CD4-positive, alpha-beta T cell treated with Interleukin-15 for 1 hour (primary cell): ENCODE data around the gene NHS.

ENCODE experiments used
- DNase-seq: peaks from one replicate; pipeline ENCODE4 v3.0.0-alpha.2; 2020

Gene NHS

DNA sequence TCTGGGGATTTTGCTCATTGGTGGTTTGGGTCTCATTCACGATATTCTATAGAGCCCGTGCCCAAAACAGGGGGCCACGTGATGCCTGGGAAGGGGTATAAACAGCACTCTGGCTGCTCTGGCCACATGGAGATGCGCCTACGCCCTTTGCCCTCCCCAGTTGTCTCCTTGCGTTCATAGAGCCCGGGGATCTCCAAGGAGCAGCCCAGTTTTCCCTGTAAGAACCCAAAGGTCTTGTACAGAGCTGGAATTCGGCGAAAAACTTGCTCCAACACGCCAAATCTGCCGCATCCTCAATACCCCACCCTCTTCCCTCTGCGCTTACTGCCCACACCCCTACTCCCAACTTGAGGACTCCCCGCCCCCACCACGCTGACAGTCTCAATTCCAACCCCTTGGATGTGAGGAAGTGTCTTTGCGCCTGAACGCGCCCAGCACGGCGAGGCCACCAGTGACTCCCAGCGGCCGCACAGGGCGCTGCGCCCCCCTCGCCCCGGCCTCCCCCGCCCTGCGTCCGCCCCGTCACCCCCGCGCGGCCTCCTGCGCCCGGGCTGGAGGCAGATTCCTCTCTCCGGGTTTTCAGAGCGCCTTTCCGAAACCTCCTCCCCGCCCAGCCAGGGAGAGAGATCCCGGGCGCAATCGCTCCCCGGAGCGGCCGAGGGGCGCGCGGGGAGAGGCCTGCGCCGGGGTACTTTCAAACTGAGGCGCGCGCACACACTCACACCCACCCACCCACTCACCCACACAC is at the start of gene NHS:
TSS of gene NHS (plus strand) at position 582 of the 748 bp plus-strand sequence. CDS start 558 bp downstream, outside the sequence.
- no peak for DNase-seq

DNA sequence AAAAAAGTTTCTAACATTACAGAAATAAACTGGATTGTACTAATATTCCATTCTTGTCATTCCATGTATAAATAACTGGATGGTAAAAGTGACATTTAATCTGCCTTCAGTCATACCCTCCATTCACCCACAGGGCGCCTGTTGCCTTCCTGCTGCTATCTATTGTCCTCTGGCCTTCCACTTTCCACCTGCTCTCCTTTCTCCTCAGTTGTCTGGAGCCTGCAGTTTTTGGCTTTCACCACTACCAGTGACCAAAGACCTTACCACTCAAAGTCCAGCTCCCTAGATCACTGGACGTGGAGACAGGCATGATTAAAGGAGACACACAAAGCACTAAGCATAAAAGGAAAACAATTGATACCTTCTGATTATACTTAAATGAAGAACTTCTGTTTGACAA is 46.2 kb upstream of the NHS start:
- no peak for DNase-seq

- DNase-seq: no peak
These were observed 38.6 kb upstream of the NHS start for GRCh38 chrX:17336377-17336776.

DNA sequence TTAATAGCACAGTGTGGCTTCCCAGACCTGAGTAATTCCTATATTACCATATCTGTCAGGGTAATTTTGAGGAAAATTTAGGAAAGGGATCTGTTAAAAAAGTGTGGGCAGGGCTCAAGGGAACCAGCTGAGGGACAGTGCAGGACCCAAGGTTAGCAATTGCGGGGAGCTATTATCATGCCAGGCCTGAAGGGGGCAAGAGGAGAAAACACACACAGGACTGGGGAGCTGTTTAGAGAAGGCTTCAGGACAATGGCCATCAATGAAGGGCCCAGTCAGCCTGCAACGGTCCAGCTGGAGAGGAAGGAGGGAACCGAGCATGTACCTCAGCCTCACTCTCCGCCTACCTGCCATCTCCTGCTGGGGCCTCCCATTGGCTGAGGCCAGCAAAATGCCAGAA is 19.0 kb upstream of the NHS start:
- no peak for DNase-seq

DNA sequence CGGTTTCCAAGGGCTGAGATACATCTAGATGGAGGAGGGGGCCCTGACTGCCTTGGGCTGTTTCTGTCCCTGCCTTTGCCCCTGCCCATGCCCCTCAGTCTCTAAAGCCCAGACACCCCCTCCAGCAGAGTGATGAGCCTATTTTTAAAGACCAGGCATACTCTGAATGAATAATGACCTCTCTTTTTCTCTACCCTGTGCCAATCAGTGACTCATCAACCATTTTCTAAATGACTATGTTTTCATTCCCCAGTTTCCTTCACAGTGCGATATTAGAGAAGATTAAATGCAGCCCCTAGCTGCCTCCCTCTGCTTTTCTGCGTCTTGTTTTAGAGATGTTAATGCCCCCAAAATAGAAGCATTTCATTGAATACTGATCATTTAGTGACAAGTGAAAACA is 15.5 kb upstream of the NHS start:
- DNase-seq: no peak

- no peak for DNase-seq
These were observed 13.4 kb upstream of the NHS start for GRCh38 chrX:17361620-17362019.

DNA sequence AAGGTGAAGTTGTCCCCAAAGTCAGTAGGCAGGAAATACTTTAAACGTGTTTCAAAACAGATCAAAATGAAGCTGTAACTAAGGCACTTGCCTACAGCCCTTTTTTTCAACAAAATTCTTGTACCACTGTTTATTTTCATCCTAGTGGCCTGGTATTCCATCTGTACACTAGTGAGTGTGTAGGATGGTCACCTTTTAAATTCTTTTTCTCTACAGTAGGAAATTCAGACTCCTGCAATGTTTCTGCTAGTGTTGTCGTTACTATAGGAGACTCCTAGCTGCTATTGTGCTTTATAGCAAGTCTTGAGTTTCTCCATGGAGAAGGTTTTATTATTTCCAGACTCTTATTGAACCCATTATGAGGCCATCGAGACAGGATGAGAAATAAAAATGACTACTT is 7.0 kb upstream of the NHS start:
- no peak for DNase-seq

- DNase-seq: no peak
These were observed 5.7 kb upstream of the NHS start for GRCh38 chrX:17369309-17369708.

GRCh38 chrX:17370191-17370590 is 4.8 kb upstream of the NHS start:
- DNase-seq: no peak

- no peak for DNase-seq
These were observed 2.9 kb upstream of the NHS start for GRCh38 chrX:17372052-17372451.

DNA sequence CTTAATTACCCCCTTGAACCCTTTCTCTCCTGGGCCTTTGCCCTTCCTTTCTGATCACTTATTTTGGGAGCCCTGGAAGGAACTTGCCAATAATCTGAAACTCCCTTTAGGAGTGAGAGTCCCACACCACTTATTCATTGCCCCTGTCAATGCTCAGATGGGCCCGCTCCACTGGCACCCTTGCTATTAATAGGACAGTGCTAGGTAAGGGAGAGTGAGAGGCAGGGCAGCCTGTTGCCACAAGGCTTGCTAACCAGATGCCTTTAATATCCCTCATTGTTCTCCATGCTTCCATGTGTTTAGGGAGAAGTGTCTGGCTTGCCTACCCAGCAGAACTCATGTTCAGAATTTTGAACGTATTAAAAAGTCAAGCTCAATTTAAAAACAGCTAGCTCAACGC is 1.7 kb upstream of the NHS start:
- no peak for DNase-seq

- DNase-seq: no peak
These were observed 302 bp downstream of the NHS start for GRCh38 chrX:17375367-17375636.

DNA sequence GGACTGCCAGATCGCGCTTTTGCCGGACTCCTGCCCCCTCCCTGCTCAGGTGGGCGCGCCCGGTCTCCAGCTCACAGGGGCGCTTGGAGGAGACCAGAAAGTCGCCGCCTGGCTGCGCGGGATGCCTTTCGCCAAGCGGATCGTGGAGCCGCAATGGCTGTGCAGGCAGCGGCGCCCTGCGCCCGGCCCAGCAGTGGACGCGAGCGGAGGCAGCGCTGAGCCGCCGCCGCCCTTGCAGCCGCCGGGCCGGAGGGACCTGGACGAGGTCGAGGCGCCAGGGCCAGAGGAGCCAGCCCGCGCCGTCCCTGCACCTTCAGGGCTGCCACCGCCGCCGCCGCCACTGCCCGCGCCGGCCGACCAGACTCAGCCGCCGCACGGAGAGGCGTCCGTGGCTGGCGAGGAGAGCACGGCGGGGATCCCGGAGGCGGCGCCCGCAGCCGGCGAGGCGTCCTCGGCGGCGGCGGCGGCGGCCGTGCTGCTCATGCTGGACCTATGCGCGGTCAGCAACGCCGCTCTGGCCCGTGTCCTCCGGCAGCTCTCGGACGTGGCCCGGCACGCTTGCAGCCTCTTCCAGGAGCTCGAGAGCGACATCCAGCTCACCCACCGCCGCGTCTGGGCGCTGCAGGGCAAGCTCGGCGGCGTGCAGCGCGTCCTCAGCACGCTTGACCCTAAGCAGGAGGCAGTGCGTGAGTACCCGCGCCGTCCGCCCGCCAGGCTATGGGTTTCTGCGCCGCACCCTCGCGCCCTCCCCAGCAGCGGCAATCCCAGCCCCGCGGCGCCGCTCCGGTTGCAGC is 834 bp downstream of the NHS start:
- no peak for DNase-seq

GRCh38 chrX:17376431-17377077 is 1.6 kb downstream of the NHS start:
- no peak for DNase-seq

- DNase-seq: no peak
These were observed 2.2 kb downstream of the NHS start for GRCh38 chrX:17377091-17377717.

DNA sequence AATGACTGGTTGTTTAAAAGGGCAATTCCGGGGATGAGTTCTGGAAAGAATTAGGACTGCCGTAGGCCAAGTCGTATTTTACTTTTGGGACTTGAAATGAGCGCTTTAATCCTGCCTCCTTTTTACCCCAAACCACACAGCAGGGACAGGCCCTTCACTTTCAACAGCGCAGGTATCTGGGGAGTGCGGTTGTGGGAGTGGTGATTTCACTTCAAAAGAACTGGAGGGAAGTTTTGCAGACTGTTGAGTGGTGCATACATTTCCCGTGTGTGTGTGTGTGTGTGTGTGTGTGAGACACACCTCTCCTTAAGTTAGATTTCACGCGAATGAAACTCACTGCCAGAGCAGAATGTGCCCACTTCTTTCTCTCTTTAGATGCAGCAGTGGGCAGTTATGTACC is 2.8 kb downstream of the NHS start:
- no peak for DNase-seq

DNA sequence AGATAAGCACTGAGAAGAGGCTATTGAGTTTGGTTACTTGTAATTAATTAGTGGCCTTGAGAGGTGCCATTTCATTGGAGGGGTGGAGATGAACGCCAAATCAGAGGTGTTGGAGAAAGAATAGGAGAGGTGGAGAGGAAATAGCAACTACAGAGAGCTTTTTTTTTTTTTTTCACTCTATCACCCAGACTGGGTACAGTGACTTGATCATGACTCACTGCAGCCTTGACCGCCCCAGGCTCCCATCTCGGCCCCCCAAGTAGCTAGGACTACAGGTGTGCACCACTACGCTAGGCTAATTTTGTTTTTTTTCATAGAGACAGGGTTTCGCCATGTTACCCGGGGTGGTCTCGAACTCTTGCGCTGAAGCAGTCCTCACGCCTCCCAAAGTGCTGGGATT is 5.2 kb downstream of the NHS start:
- DNase-seq: no peak

GRCh38 chrX:17390419-17390850 is 15.4 kb downstream of the NHS start:
- DNase-seq: no peak

DNA sequence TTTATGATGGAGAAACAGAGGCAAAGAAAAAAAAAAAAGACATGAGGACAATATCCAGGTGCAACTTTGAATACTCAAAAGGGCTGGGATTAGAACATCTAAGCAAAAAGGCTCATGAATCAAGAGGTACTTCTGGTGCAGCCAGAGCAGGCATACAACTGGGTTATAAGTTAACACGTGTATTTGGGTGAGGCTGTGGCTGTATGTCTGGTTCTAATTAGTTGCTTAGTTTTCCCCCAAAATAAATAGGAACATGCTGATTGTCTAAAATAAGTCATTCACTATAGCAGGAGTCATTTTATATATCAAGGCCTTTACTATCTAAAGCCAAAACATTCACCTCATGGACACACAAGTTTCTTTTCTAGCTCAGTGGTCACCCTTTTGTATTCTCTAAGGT is 20.2 kb downstream of the NHS start:
- no peak for DNase-seq

DNA sequence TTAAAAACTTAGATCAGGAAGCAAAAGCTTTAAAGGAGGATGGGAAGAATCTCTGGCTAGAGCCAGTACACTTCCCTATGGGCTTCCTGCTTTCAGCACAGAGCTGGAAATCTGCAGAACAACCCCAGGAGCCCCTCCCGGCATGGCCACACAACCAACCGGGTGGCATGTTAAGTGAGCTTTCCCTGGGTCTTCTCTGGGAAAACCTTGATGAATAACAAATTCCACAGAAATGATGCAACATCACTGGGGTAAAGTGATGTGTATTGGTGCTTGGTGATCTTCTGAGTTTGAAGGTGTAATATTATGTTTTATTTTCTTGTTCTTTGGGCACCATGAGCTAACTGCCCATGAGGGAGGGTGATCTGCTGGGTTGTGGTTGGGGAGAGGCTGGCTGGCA is 22.1 kb downstream of the NHS start:
- no peak for DNase-seq

DNA sequence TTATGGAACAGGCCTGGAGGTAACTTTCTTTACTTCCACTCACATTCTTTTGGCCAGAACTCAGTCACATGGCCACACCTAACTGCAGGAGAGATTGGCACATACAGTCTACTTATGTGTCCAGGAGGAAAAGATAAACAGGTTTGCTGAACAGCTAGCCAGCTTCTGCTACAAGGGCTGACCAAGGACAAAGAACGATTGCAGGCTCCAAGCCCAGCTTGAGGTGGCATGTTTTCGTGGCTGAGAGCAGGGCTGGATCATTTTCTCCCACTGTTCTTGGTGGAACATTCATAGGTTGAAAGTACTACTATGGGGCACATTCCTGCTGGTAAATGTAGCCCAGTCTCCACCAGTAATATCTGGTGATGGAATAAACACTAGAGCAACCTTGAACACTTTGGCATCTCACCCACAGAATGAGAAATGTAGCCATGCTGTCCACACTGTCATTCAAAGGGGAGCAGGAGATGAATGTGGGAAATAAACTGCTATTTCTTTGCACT is 28.2 kb downstream of the NHS start:
- no peak for DNase-seq

GRCh38 chrX:17403972-17404371 is 29.0 kb downstream of the NHS start:
- no peak for DNase-seq

DNA sequence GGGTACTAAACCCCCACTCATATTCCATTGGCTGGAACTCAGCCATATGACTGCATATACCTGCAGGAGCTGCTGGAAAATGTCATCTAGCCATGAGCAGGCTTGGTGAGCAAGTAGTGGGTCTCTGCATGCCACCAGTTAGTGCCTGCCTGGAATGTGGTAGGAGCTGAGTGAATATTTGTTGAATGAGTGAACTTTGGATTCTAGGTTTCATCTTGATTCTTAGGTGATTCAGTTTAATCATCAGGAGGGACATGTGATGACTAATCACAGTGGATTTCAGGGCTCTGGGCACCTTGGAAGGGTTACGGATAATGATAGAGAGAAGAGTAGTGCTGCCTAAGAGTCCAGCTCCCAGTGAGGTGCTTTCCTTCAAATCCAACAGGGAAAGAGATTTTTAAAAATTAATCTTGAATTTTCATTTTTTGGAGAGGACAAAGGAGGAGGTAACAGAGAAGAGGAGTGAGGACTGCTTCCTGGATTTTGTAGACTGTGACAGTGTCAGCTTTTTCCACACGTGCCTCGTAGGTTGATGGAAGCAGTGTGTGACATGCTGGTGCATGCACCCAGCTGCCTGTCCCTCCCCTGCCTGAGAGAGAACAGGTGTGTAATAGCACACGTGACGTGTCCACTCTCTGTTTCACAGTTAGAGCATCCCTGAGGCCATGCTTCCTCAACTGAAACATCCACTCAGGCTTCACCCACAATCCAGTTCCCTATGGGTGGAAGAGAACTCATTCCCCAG is 30.4 kb downstream of the NHS start:
- DNase-seq: no peak
